ENCODE measurements around the gene ARHGAP24.
"Not testable (repeated sequence)": the region's sequence is repeated elsewhere in the genome, so short reads cannot be mapped to it uniquely, and the experiment has no call there.

The ARHGAP24 gene

DNA sequence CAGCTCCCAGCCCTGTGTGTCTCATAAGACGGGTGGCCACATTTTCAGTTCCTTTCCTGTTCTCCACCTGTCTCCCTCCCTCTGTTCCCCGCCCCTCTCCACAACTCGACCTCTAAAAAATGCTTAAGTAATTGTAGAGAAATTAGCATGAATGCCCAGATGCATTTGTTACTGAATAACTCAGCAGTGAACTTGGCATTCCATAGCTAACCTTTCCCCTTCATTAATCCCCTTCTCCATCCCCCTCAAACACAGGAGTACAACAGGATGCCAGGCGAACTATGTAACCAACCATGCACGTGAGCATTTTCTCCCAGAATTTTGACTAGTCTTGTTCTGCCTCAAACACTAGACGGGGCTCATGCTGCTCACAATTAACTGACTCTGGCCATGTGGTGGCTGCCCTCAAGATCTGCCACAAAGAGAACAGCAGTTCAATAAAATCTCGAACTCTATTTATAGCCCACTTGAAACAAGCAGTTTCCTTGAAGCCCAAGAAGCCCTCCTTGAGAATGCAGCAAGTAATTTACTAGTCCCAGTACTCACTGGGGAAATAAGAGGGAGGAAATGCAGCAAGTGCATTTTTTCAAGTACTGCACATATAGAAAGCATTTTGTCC, 351.2 kb downstream of the ARHGAP24 start:
- DNase-seq: no peak

DNA sequence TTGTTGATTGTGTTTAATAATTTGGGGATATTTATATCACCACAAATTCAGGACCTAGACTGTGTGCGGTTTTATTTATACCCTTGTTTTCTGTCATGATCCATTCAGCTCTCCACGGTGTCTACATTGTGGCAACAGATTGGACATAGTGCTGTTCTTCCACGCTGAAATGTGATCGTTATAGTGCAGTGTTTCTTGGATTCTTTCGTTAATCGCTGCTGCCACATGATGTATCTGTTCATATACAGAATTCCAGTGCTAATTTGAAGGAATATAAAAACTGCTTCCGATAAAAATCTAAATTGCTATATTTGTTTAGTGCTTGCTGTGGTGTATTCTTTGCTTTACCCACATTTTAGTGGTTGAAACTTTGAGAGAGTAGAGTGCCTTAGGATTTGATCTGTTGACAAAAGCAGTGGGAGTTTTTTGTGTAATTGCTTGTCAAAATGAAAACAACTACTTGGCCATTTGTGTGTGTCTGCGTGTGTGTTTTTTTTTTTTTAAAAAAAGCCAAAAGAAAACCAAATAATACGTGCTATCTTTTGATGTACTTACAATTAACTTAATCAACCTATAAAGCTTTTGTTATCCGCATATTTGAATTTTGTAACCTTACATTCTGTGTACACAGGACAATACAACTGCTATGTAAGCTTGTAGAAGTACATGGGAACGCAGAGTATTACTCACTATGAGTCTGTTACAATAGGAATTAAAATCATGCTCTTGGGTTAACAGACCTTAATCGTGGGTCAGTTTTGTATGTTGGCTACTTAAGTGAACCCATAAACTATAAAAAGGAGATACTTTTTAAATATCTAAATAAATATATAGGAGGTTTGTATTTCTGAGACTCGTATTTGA, 353.3 kb downstream of the ARHGAP24 start:
- no peak for DNase-seq

DNA sequence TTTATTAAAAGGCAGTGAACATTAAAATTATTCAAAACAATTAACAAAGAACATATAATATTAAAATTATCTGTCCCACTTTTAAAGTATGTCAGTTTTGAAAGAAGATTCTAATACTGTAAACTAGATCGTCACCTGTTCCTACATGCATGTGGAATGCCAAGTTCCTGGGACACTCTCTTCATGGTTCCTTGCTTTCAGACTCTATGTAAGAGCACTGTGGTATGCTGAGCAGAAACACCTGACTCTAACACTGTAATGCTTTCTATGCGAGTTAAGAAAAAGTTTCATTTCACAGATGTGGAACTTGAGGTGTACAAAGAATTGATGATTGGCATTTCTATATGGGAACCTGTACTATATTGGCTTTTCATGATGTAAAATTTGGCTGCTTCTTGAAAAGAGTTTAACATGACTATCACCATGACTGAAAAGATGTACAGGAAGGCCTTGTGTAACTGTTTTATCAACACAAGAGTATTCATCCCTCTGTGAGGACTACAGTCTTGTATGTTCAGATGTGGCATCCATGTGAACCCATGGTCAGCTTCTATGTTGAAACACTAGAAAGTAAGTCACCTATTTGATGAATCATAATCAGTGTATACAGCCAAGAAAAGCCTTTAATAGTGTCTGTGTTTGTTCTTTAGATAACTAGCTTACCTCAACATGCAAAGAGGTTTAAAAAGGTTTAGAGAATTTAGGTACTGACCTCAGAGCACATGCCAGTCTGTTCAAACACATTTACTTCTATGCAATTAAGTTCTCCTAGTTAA, 354.5 kb downstream of the ARHGAP24 start:
- no peak for DNase-seq

DNA sequence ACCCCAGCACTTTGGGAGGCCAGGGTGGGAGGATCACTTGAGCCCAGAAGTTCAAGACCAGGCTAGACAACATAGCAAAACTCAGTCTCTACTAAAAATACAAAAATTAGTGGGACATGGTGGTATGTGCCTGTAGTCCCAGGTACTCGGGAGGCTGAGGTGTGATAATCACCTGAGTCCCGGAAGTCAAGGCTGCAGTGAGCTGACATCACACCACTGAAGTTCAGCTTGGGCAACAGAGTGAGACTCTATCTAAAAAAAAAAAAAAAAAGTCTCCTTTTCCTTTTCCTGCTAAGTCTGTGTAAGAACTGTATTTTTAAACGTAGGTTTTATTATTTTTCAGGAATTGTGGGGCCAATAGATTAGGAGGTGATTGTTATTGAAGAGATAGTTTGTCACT, 356.7 kb downstream of the ARHGAP24 start:
- DNase-seq: no peak

DNA sequence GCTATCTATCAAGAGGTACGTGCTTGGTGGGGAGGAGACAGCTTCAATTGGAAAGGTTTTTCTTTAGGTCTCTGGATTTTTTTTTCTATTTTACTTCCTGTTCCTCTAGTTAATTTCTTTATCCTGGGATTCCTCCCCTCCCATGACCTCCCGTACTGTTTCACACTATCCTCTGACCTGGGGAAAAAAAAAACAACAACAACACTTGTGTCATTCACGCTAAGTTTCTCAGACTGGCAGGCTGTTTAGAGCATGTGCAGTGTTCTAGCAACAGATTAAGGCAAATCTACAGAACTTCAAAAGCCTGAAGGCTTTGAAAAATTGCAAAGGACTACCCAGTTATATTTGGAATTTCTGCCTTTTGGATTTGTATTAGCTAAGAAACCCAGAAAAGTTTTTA, 358.4 kb downstream of the ARHGAP24 start:
- DNase-seq: no peak

DNA sequence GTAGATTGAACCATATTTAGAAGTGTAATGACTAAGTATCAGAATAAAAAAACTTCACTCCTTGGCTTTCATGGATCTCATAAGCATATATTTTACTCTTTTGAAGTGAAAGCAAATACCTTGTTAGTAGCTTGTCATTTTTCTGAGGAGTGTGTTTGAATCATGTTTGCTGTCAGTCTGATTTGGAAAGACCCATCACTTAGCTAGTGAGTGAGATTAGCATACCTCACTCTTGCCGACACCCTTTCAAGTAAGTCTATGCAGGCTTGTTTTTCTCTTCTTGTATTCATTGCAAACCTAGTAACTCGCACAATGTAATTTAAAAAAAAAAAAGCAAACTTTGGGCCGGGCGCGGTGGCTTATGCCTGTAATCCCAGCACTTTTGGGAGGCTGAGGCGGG, 360.0 kb downstream of the ARHGAP24 start:
- DNase-seq: no peak

DNA sequence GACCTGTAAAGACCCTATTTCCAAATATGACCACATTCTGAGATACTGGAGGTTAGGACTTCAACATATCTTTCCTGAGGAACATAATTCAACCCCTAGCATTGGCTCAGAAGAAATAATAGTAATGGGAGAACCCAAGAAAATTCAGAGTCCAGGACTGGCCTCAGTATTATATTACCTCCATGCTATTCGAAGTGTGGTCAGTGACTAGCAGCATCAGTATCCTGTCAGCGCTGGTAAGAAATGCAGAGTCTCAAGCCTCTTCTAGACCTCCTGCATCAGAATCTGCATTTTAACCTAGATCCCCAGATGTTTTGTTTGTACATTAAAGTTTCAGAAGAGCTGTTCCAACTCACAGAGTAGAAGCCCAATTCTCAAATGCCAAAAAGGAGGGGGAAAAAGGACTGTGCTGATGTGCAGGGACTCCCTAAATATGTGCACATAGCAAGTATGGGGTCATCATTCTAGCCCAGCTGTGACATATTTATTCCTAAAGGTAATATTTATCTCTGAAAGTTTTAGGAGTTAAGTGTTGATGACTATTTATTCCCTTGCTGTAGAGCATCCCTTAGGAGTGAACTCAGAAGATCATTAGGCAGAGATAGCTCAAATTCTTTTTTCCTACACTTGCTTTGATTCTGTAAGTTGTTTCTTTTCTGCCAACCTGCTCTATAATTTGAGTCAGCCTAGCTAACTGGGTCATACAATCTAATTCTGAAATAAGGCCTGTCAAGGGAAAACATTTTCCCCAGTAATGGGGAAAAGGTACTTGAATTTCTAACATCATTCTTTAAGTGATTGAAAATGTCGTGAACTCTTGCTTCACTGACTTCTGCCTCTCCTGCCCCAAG, 361.9 kb downstream of the ARHGAP24 start:
- DNase-seq: no peak

DNA sequence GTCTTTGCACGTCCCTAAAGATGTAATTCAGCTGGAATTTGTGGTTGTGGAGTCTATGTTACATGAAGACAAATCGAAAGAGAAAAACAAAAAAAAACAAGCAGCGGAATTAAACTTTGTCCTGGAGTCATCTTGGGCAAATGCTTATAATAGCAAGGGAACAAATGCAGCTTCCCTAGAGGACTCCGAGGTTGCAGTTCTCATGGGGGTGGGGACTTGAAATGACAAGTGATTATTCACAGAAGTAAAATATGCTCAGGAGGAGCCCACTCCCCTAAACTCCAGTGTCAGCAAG, 362.4 kb downstream of the ARHGAP24 start:
- DNase-seq: no peak

DNA sequence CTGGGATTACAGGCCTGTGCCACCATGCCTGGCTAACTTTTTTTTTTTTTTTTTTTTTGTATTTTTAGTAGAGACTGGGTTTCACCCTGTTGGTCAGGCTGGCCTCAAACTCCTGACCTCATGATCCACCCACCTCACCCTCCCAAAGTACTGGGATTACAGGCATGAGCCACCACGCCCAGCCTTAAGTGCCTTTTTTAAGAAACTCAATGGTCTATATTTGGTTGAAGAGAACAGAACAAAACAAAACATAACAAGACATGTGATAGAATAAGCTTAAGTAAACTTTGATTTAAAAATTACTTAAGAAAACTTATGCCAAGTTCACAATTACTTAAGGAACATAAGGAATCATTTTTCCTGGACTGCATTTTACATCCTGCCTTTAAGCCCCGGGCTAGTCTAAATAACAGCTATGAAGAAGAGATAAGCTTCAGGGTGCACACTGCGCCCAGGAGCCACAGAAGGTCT, 365.1 kb downstream of the ARHGAP24 start:
- not testable (repeated sequence) for DNase-seq

DNA sequence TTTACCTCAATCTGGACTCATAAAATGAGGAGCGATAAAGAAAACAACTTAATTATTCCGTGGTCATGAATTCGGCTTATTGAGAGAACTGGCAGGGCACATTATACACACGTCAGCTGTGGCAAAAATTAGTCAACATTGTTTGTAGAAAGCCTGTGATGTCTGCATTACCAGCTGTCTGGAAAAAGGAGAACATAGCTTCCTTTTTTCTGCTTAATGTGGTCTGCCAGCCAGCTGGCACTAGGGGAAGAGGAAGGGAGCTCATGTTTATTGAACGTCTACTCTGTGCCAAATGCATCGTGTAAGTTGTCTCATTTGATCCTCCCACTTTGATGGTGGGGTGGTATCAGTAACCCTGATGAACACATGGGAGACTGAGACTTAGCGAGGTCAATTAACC, 367.6 kb downstream of the ARHGAP24 start:
- DNase-seq: no peak

DNA sequence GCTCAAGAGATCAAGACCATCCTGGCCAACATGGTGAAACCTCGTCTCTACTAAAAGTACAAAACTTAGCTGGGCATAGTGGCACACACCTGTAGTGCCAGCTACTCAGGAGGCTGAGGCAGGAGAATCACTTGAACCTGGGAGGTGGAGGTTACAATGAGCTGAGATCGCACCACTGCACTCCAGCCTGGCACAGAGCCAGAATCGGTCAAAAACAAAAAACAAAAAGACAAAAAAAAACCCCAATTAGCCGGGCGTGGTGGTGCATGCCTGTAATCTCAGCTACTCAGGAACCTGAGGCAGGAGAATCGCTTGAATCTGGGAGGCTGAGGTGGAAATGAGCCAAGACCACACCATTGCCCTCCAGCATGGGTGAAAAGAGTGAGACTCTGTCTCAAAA, 378.8 kb downstream of the ARHGAP24 start:
- not testable (repeated sequence) for DNase-seq

DNA sequence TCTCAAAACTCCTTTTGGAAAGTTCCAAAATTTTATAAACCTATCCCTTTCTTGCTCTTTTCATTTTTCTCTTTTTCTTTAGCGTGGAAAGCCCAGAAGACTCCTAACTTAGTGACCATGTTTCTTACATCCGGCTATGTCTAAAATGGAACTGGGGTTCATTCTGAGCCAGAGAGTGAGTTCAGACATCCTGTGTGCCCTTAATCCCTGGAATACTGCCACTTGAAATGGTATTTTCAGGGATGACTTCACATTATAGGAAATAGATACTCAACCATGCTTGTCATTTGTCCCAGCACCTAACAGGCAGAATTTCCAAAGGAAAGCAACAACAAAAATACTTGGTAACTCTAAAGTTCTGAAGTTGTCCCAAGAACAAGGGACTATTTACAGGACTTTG, 379.6 kb downstream of the ARHGAP24 start:
- no peak for DNase-seq

DNA sequence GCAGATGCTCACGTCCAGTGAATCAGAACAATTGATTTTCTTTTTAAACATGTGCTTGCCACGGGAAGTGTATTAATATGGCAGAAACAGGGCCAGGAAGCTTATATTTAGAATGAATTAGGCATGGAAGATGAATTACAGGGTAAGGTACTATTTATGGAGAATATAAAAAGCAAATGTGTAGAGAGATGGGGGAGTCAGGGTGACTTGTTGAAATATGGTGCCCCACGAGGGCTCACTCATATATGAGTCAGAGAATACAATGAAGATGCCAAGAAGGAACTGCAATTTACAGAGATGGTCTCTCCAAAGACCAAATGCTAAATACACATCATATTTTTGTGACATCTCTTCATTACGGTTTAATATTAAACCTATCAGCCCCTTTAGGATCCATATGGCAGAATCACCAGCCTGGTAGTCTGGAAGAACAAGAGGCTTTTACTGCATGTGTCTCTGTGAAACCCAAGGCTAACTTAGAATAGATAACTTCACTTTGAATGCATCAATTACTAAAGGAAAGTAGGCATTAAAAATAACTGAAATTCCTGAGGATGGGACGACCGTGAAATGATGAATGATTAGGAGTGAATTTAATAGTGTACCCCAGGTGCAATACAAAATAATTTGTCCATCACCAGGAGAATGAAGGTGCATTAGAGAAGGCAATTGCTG, 385.3 kb downstream of the ARHGAP24 start:
- DNase-seq: no peak

DNA sequence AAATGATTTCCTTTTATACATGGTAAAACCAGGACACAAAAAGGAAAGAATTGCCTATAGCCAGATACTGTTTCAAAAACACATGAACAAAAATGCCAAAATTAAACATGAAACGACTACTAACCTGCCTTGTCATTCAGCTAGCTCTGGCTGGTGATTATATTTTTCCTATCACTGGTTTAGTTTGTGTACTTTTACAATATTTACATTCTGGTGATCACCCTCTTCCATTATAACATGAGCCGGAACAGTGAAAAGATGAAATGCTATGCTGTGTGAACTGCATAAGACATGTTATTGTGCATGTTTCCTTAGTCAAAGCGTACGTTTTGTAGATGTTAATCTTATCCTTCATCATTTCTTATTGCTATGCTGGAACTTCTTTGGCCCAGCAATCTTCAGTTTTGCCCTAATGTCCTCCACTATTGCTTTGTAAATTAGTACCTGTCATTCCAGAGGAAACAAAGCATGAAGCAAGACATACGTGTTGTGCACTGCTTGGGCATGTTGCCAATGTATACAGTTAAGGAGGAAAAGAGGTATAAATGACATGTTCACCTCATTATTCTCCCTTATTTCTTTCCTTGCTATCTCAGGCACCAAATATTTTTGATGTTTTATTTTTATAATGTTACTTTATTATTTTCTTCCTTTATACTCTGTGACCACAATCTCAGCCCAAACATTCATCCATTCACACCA, 386.3 kb downstream of the ARHGAP24 start:
- no peak for DNase-seq

DNA sequence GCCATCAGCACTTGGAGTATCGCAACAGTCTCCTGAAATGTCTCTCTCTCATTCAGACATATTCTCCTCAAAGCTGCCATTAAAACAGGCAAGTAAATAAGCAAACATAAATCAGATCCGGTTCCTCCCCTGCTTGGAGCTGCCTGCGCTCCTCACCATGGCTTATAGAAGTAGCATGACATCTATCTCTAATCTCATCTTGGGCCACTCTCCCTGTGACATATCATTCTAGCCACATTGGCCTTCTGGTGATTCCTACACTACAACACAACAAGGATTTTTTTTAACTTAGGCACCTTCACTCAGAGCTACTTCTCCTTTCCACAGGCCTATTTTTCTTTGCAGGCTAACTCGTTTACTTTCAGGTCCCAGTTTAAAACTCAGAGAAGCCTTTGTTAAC, 387.9 kb downstream of the ARHGAP24 start:
- no peak for DNase-seq

DNA sequence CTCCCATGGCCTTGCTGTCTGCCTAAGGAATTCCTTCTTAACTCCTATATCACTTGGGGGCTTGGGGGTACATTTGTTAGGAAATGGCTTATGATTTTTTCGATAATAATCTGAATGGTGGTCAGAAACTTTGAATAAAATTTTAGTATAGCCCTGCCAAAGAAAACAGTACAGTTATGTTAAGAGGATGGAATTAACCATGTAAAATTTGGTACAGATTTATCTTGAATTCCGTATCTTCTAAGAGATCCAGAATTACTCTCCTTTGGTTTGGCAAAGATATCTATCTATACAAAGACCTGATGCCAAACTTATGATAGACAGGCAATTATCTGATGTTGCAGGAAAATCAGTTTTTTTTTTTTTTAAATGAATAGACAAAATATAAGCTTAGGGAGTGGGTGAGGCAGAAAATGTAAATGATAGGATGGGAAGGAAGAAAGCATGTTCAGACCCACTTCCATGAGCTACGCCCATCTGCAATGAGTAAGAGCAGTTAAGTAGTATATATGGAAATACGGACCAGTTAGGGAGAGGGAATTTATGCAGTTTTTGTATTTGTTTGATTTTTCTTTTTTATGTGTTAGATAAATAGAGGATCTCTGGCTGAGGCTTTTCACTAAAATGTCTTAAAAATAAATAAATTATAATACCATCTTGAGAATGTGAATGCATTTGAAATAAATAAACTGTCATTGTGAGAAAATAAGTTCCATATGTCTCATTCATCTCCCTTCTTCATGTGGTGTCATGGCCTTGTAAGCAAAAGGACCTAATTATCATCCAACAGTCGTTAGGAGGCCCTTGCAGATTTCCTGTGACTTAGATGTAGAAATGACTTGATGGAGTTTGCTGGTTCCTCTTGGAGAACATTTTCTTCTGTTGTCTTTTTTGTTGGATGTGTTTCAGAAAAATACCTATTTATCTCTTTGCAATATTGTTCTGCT, 389.6 kb downstream of the ARHGAP24 start:
- DNase-seq: no peak

DNA sequence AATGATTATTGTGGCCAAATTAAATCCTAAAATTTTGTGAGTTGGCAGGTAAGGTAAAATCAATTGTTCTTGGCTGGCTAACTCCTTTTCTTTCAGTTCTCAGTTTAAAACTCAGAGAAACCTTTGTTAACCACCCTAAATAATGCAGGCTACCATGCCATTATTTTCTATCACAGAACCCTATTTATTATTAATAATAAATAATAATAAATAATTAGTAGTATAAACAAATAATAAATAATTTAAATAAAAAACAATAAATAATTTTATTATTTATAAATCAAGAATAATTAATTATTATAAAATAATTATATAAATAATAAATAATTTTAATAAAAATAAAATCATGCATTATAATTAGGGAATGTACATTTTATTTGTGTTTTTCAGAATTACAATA, 390.3 kb downstream of the ARHGAP24 start:
- DNase-seq: no peak

DNA sequence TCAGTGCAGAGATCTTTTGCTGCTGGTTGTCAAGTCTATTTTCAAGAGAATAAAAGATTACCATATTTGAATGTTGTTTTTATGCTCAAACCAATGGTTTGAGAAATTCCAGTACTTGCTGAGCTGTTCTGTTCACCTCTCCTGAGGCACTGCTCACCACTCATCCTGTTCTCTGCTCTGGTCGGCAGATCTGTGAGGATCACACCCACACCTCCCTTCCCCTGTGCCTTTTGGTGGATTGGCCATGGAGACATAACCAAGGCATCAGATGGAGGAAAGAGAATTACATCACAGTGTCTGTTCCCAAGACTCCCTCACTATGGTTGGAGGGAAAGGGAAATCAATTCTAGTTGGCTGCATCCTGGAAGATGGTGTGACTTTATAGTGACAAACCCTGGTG, 391.6 kb downstream of the ARHGAP24 start:
- DNase-seq: no peak

DNA sequence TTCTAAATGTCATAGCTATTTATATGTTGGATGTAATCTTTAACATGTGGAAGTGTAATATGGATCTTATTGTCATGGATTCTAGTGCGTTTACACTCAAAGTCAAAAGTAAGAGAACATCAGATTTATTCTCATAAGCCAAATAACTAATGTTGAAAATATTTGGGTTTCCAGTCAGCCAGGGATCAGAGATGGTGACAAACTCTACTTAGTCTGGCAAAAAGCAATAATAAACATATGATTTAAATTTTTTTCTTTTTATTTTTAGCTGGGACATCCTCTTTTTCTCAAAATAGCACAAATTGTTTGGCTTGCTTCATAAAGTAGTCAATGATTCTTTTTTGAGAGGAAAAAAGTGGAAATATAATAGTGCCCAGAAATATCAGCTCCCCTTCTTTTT, 392.3 kb downstream of the ARHGAP24 start:
- DNase-seq: no peak

DNA sequence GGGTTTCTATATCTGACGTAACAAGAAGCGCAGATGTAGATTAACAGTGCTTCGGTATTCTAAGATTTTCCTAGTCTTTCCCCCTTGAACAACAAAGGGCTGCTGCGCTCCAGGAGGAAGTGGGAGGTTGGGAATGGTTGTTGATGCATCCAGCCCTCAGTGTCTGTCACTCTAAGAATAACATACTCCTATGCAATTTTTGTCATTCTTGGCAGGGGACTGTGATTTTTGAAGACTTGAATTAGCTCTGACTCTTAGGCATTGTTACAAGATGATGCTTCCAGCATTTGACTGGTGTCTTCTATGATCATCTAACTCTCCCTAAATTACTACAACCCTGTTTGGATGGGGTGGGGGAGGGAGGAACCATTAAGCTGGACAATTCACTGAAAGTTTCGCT, 394.2 kb downstream of the ARHGAP24 start:
- DNase-seq: no peak

All from stimulated activated naive CD4-positive, alpha-beta T cell treated with Interleukin-2 at 50 U/mL for 16 hours (primary cell).